GM12892 (cell line): ENCODE results near the gene TMEM114.

Experiments used
- DNase-seq: peaks from one replicate; pipeline ENCODE4 v3.0.0; 2011; ENCODE audit not compliant: insufficient read length
- FAIRE-seq: peaks from 2 replicates; lab custom pipeline; 2011; peaks lifted over from hg19 to GRCh38; lab: Jason Lieb, UNC
- POLR2A ChIP-seq: IDR thresholded peaks from 2 replicates; pipeline ENCODE4 v1.6.1; 2011; ENCODE audit warnings: low read depth, low read length, control low read depth
- POLR2AphosphoS5 ChIP-seq: IDR thresholded peaks from 2 replicates; pipeline ENCODE4 v1.6.1; 2011; ENCODE audit warnings: low read depth, low read length, control low read depth
- TAF1 ChIP-seq: IDR thresholded peaks from 2 replicates; pipeline ENCODE4 v1.6.1; 2011; ENCODE audit warnings: low read depth, mild to moderate bottlenecking, control low read depth, low read length, borderline replicate concordance

TMEM114 gene

DNA sequence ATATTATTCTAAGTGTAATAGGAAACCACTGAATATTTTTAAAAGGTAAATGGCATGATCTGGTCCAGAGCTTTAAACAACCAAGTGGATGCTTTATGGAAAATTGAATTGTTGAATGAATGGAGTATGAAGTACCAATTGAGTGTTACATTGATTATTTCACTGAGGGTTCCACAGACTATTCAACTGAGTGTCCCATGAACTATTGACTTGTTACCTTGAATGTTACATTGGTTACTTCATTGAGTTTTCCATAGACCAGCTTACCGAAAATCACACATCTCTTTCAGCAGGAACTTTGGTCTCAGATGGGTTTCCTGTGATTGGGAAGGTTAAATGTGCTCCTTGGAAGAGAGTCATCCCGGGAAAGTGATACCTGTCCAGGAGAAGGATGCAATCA, 56.8 kb downstream of the TMEM114 start:
- TF ChIP-seq POLR2A (no peak), TAF1 (no peak), POLR2AphosphoS5 (no peak)
- FAIRE-seq, result no peak
- no peak for DNase-seq

DNA sequence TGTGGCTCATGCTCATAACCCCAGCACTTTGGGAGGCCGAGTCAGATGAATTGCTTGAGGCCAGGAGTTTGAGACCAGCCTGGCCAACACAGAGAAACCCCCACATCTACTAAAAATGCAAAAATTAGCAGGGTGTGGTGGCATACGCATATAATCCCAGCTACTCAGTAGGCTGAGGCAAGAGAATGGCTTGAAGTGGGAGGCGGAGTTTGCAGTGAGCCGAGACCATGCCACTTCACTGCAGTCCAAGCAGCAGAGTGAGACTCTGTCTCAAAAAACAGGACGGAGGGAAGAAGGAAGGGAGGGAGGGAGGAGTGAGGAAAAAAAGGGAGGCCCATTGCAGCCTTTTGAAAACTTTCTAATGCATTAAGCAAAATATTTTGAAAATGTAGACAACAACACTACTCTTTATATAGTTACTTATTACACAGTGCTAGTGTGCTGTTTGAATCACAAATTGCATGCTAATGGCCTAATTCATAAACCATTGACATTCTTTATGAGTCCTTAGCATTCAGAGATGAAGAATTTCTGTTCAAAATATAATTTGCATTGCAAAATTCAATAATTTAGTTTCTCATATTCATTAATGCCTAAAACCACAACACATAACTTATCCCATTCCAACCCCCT, 59.4 kb downstream of the TMEM114 start:
- no peak for TF ChIP-seq POLR2AphosphoS5
- no peak for TF ChIP-seq TAF1
- no peak for TF ChIP-seq POLR2A
- no peak for FAIRE-seq
- no peak for DNase-seq

DNA sequence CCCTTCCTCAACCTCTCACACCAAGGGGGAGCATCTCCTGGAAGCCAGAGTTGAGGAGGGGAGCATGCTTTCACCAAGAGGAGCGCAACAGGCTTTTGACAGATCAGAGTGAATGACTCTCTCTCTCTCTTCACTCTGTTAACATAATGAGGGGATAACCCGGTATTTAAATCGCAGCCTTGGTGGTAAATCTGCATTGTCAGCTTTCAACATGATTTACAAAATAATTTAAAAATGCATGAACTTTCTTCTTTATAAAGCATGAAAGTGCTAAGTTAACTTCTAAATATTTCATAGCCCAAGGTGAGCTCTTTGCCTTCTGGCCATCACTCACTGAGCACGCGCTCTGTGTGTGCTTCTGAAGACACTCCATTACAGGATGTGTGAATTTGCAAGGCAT, 61.8 kb downstream of the TMEM114 start:
- TF ChIP-seq TAF1, result no peak
- TF ChIP-seq POLR2AphosphoS5, result no peak
- TF ChIP-seq POLR2A, result no peak
- DNase-seq, result no peak
- no peak for FAIRE-seq

DNA sequence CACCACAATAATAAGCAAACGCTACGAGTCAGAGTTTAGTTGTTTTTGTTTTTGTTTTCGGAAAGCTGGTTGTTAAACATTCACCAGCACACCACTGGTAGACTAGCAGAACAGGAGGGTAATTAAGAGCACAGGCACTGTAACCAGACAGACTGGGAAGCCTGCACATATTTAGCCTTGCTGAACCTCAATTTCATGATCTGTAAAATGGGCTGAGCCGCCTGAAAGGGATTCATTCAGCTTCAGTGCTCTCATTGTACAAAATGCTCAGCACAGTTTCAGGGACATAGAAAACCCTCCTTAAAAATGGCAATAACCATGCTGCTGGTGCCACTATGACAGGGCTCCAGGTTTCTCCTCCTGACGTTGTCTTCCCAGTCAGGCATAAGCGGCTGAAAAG, 66.4 kb downstream of the TMEM114 start:
- TF ChIP-seq TAF1, result no peak
- TF ChIP-seq POLR2AphosphoS5, result no peak
- no peak for TF ChIP-seq POLR2A
- no peak for FAIRE-seq
- no peak for DNase-seq

DNA sequence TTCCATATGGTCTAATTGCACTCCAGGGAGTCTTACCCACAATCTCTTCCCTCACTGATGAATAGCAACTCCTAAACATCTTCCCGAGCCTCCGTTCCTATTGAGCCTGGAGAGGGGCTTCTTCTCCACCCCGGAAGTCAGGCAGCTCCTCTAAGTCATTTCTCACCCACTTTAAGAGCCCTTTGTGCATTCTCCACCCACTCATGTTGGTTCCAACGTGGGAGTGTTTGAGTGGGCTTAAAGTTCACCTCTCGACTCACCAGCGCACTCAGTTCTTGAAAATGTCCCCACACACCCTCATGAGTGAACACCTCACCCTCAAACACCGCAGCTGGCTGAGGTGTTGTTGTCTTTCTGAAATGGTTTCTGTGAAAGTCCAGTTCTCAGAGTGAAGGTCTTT, 67.6 kb downstream of the TMEM114 start:
- DNase-seq (no peak), FAIRE-seq (no peak)
- no peak for TF ChIP-seq POLR2A
- no peak for TF ChIP-seq TAF1
- no peak for TF ChIP-seq POLR2AphosphoS5

DNA sequence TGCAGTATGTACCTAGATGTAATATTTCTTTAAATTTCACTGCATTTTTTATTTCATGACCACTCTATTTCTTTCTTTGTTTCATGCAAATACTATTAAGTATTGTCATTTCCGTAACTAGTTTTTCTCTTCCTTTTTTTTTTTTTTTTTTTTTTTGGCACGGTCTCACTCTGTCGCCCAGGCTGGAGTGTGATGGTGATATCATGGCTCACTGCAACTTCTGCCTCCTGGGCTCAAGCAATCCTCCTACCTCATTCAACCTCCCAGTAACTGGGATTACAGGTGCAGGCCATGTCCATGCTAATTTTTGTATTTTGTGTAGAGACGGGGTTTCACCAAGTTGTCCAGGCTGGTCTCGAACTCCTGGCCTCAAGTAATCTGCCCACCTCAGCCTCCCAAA, 70.7 kb downstream of the TMEM114 start:
- DNase-seq (no peak), FAIRE-seq (no peak)
- TF ChIP-seq POLR2AphosphoS5, result no peak
- no peak for TF ChIP-seq POLR2A
- TF ChIP-seq TAF1, result no peak
